OCI-LY7 (cell line): ENCODE results near the gene ANKRD36. TPM values are rescaled to one million over a fixed set of nuclear protein-coding genes. Genes with fewer than 3 reads are reported as not detected.
"Not testable (repeated sequence)": the region's sequence is repeated elsewhere in the genome, so short reads cannot be mapped to it uniquely, and the experiment has no call there.

Experiments
- BruUV-seq: library from RNA; stranded (reverse); fragments of 400-500 nt; replicated peaks from 2 replicates; lab custom pipeline; 2021; lab: Mats Ljungman, UMichigan
- CTCF ChIA-PET: fragments of 300-600 bp; sonication (Branson Sonifier 250); formaldehyde crosslinking; loops from one replicate; lab custom pipeline; 2022; ENCODE audit warnings: antibody characterized with exemption; ENCODE audit not compliant: unreplicated experiment; lab: Charles Lee
- POLR2A ChIA-PET: fragments of 300-600 bp; sonication (Branson Sonifier 250); formaldehyde crosslinking; loops from one replicate; lab custom pipeline; 2022; ENCODE audit warnings: antibody characterized with exemption; lab: Charles Lee
- DNase-seq: peaks from one replicate; pipeline ENCODE4 v3.0.0-alpha.2; 2015; ENCODE audit warnings: low spot score
- H2AFZ ChIP-seq: fragments of 200-600 bp; sonication (generic), shearing (Covaris generic); 2 replicates; pipeline ENCODE4 v1.6.1; 2014; ENCODE audit warnings: mild to moderate bottlenecking, antibody characterized with exemption, low read length, moderate library complexity
- H3K27ac ChIP-seq: fragments of 200-600 bp; sonication (generic); 2 replicates; pipeline ENCODE4 v1.5.1; 2014; ENCODE audit warnings: mixed run types, low read depth, mild to moderate bottlenecking, moderate library complexity, low read length, inconsistent platforms; ENCODE audit not compliant: poor library complexity, severe bottlenecking
- H3K36me3 ChIP-seq: fragments of 200-600 bp; sonication (generic); 2 replicates; pipeline ENCODE4 v1.6.1; 2014; ENCODE audit warnings: mild to moderate bottlenecking, antibody characterized with exemption, low read length, moderate library complexity, mixed read lengths; ENCODE audit not compliant: insufficient read depth
- H3K4me1 ChIP-seq: fragments of 200-600 bp; sonication (generic); 2 replicates; pipeline ENCODE4 v1.5.1; 2014; ENCODE audit warnings: mild to moderate bottlenecking, low read length; ENCODE audit not compliant: insufficient read depth, poor library complexity, severe bottlenecking
- H3K4me2 ChIP-seq: fragments of 200-600 bp; sonication (generic); 2 replicates; pipeline ENCODE4 v1.6.1; 2014; ENCODE audit warnings: mild to moderate bottlenecking, low read length
- H3K4me3 ChIP-seq: fragments of 200-600 bp; sonication (generic); 2 replicates; pipeline ENCODE4 v1.5.1; 2014; ENCODE audit warnings: mild to moderate bottlenecking, low read depth, low read length; ENCODE audit not compliant: poor library complexity, severe bottlenecking
- H3K79me2 ChIP-seq: fragments of 200-600 bp; sonication (generic); 2 replicates; pipeline ENCODE4 v1.6.1; 2016; ENCODE audit warnings: low read depth, mild to moderate bottlenecking, low read length, moderate library complexity, mixed read lengths; ENCODE audit not compliant: insufficient read depth
- H3K9me2 ChIP-seq: fragments of 200-600 bp; sonication (generic); 2 replicates; pipeline ENCODE4 v1.6.1; 2016; ENCODE audit warnings: mild to moderate bottlenecking, low read length, mixed read lengths; ENCODE audit not compliant: insufficient read depth
- H3K9me3 ChIP-seq: fragments of 200-600 bp; sonication (generic); 2 replicates; pipeline ENCODE4 v1.6.1; 2014; ENCODE audit warnings: mild to moderate bottlenecking, mixed run types, low read length, mixed read lengths
- H4K20me1 ChIP-seq: fragments of 200-600 bp; sonication (generic); 2 replicates; pipeline ENCODE4 v1.6.1; 2014; ENCODE audit warnings: mild to moderate bottlenecking, antibody characterized with exemption, low read length, moderate library complexity, mixed read lengths; ENCODE audit not compliant: insufficient read depth
- intact Hi-C: fragments of 100-400 bp; cut with micrococcal nuclease; formaldehyde crosslinking; loops from one replicate; pipeline ENCODE4 v1.10.0; 2022; ENCODE audit not compliant: unreplicated experiment
- total RNA-seq, 2 experiments: library from RNA; depleted of rRNA in 1 of 2; stranded (reverse); fragments of >200 nt in 1 of 2; shearing (Covaris generic) in 1 of 2; gene quantifications; 2 replicates each; pipeline ENCODE4 v1.2.3, GENCODE V29; 2014 to 2022
- TF ChIP-seq, protein P1 (sequence below): fragments of 200-600 bp; sonication (generic); conservative IDR thresholded peaks from 2 replicates; pipeline ENCODE4 v1.5.1; 2014; ENCODE audit warnings: mild to moderate bottlenecking, antibody characterized with exemption, low read length, moderate library complexity, mixed read lengths

ANKRD36 gene
- total RNA-seq, 2 experiments from 2014 or later: 60.5 to 63.7 TPM

DNA sequence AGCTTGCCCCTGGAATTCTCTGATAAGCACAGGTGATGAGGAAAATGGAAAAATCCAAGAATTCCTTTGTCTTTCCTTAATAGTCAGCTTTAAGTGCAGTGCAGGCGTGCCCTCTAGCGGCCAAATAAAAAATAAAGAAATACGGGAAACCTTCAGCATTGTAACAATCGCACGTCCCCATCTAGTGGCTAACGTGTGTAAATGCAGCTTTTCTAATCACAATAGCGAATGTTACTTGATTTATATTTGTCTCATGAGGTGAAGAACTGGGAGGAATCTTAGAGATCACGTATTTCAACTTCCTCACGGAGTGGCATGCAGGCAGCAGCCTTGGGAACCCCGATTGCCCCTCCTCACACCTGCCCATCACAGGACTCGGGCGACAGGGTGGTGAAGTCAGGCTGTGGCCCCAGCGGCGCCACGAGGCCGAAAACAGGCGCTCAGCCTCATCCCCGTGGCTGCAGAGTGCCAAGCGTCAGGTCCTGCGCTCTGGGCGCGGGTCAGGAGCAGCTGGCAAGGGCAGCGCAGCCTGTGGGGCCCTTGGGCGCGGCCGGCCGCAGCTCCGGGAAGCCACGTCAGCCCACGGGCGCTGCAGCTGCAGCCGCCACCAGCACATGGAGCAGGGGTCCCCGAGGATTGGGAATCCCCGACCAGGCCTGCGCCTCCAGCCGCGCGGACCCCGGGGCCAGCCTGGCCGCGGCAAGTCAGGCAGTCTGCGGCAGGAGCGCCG, 468 bp upstream of the ANKRD36 start:
- H3K4me1 ChIP-seq, H4K20me1 ChIP-seq, H3K9me2 ChIP-seq, H3K79me2 ChIP-seq, BruUV-seq, CTCF ChIA-PET, H3K9me3 ChIP-seq, H3K36me3 ChIP-seq, POLR2A ChIA-PET: not testable (repeated sequence)
- peak; percentile 66 for DNase-seq
- TF ChIP-seq, protein P1, sequence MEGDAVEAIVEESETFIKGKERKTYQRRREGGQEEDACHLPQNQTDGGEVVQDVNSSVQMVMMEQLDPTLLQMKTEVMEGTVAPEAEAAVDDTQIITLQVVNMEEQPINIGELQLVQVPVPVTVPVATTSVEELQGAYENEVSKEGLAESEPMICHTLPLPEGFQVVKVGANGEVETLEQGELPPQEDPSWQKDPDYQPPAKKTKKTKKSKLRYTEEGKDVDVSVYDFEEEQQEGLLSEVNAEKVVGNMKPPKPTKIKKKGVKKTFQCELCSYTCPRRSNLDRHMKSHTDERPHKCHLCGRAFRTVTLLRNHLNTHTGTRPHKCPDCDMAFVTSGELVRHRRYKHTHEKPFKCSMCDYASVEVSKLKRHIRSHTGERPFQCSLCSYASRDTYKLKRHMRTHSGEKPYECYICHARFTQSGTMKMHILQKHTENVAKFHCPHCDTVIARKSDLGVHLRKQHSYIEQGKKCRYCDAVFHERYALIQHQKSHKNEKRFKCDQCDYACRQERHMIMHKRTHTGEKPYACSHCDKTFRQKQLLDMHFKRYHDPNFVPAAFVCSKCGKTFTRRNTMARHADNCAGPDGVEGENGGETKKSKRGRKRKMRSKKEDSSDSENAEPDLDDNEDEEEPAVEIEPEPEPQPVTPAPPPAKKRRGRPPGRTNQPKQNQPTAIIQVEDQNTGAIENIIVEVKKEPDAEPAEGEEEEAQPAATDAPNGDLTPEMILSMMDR: peak; percentile 85
- H2AFZ ChIP-seq: peak overlapping the region; percentile 95
- peak overlapping the region; percentile 84 for H3K27ac ChIP-seq
- H3K4me3 ChIP-seq: peak overlapping the region; percentile 75
- intact Hi-C loops: loop anchor here (1.0 to 5.0 kb wide), 4 partner anchors 100 to 295 kb away; partner anchors contain the start of genes ANKRD39 and CNNM3
- H3K4me2 ChIP-seq: peak overlapping the region; percentile 90

DNA sequence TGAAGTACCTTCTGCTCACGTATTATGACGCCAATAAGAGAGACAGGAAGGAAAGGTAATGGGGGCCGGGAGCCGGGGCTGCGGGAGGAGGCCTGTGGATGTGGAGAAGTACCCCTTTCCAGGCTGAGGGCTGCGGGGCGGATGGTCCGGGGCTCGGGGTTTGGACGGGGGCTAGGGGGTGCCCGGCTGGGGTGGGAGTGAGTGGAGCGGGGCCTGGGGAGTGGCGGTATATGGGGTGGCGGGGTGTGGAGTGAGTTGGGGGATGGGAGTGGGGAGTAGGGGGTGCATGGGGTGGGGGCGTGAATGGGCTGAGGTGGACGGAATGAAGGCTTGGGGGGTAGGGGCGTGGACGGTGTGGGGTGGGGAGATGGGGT, 916 bp downstream of the ANKRD36 start:
- POLR2A ChIA-PET, CTCF ChIA-PET, H4K20me1 ChIP-seq, DNase-seq, H3K4me1 ChIP-seq, BruUV-seq, H3K36me3 ChIP-seq, H3K9me3 ChIP-seq, H3K9me2 ChIP-seq, H3K79me2 ChIP-seq: not testable (repeated sequence)
- peak overlapping the region; percentile 84 for H3K27ac ChIP-seq
- H3K4me2 ChIP-seq: peak overlapping the region; percentile 54
- peak overlapping the region; percentile 75 for H3K4me3 ChIP-seq
- intact Hi-C loops: loop anchor here (1.0 to 5.0 kb wide), 3 partner anchors 152 to 297 kb away; partner anchors contain the start of genes ANKRD39 and CNNM3
- peak overlapping the region; percentile 89; the same call in 1 of the 2 replicates for H2AFZ ChIP-seq

DNA sequence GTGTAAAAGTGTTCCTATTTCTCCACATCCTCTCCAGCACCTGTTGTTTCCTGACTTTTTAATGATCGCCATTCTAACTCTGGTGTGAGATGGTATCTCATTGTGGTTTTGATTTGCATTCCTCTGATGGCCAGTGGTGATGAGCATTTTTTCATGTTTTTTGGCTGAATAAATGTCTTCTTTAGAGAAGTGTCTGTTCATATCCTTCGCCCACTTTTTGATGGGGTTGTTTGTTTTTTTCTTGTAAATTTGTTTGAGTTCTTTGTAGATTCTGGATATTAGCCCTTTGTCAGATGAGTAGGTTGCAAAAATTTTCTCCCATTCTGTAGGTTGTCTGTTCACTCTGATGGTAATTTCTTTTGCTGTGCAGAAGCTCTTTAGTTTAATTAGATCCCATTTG, 16.1 kb downstream of the ANKRD36 start:
- BruUV-seq, H3K27ac ChIP-seq, POLR2A ChIA-PET, H4K20me1 ChIP-seq, DNase-seq, H3K9me2 ChIP-seq, H2AFZ ChIP-seq, intact Hi-C loops, H3K79me2 ChIP-seq, CTCF ChIA-PET, H3K9me3 ChIP-seq, H3K4me1 ChIP-seq, H3K4me3 ChIP-seq, H3K4me2 ChIP-seq: not testable (repeated sequence)
- H3K36me3 ChIP-seq: peaks cover 12% of the 10 kb centered on the region

DNA sequence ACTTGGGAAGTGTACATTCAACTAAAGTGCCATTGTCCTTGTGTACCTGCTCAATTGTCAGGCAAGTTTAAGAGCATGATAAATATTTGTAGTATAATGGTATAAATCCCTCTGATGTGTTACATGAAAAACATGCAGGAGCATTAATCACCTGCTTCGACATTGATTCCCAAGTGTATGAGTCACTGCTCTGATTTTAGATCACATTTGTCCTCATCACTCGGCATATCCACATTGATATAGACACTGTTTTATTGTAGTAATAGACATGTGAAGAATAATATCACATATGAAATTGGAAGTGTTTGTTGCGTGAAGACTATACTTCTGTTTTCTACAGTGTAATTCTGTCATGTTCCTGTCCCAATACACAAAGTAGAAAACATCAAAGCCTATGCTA, 31.1 kb downstream of the ANKRD36 start:
- intact Hi-C loops, H3K27ac ChIP-seq, H4K20me1 ChIP-seq, H2AFZ ChIP-seq, H3K4me2 ChIP-seq, H3K4me1 ChIP-seq, H3K9me3 ChIP-seq, H3K79me2 ChIP-seq, H3K9me2 ChIP-seq, POLR2A ChIA-PET, H3K4me3 ChIP-seq, CTCF ChIA-PET, DNase-seq, BruUV-seq: not testable (repeated sequence)
- peaks cover 22% of the 10 kb centered on the region for H3K36me3 ChIP-seq

DNA sequence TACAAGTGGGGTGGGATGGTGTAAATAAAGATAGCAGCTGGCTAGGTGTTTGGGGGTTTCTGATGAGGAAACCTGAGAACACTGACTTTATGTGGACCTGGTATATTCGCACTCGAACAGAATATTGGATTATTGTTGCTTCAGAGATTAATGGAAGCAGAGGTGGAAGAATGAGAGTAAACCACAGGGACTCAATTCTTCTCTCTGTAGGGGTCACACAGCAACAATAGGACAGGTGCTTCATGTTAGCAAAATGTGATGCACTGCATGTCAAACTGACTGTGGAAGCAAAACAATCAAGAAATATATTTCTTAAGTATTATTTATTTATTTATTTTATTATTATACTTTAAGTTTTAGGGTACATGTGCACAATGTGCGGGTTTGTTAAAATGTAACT, 53.6 kb downstream of the ANKRD36 start:
- H3K4me3 ChIP-seq, BruUV-seq, intact Hi-C loops, H3K4me2 ChIP-seq, H3K9me2 ChIP-seq, H4K20me1 ChIP-seq, H3K27ac ChIP-seq, H2AFZ ChIP-seq, H3K4me1 ChIP-seq, H3K9me3 ChIP-seq, POLR2A ChIA-PET, H3K36me3 ChIP-seq, DNase-seq, H3K79me2 ChIP-seq, CTCF ChIA-PET: not testable (repeated sequence)

DNA sequence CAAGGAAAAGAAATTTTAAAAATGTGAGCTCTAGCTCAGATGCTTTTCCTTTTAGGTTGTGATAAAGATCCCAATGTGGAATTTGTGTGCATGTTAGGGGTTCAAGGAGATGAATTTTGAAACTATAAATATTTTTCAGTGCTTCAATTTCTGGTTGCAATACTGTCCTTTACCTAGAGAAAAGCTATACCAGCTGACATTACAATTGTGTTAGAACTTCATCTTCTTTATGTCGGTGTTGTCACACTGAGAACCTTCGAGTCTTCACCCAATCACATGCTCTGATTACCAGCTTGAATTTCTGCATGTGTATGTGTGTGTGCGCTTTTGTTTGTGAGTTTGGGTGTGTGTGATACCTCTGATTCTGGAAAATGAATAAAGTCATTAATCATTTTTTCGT, 55.0 kb downstream of the ANKRD36 start:
- H3K27ac ChIP-seq, H3K4me3 ChIP-seq, H3K4me2 ChIP-seq, H3K4me1 ChIP-seq, H3K9me2 ChIP-seq, H4K20me1 ChIP-seq, CTCF ChIA-PET, H3K9me3 ChIP-seq, POLR2A ChIA-PET, H3K79me2 ChIP-seq, intact Hi-C loops, H2AFZ ChIP-seq, DNase-seq, H3K36me3 ChIP-seq, BruUV-seq: not testable (repeated sequence)
